ENCODE measurements around the gene LARGE1. TPM values are rescaled to one million over a fixed set of nuclear protein-coding genes. Genes with fewer than 3 reads are reported as not detected.
A peak's percentile ranks its signal among the peaks of the same experiment; 100 is the strongest.

LARGE1 gene
- total and polyA plus RNA-seq, 2 of the 13 experiments (the other 11 are each of a cell fraction or from before 2014, with no cell fraction given), result 8.4 to 11.0 TPM

- TF ChIP-seq ZNF724P (CRISPR knock-in tag; IDR thresholded peaks at IDR 0.05; ENCODE audit: borderline replicate concordance) (0 out of 2 replicates have a peak, but pooled peaks have one; percentile 66), ARID5B (CRISPR knock-in tag; IDR thresholded peaks at IDR 0.05) (peak; percentile 77), ZFP90 (CRISPR knock-in tag; IDR thresholded peaks at IDR 0.05; ENCODE audit: borderline replicate concordance) (no peak), MYNN (CRISPR knock-in tag; IDR thresholded peaks at IDR 0.05; ENCODE audit: low read depth) (no peak), ATF6 (CRISPR knock-in tag; conservative IDR thresholded peaks at IDR 0.05) (no peak), ELF4 (CRISPR knock-in tag; IDR thresholded peaks at IDR 0.05; ENCODE audit: borderline replicate concordance) (no peak), SP140L (CRISPR knock-in tag; IDR thresholded peaks at IDR 0.05; ENCODE audit: borderline replicate concordance) (no peak), ZNF577 (CRISPR knock-in tag; IDR thresholded peaks at IDR 0.05; ENCODE audit: borderline replicate concordance, low read depth) (no peak), MED1 (CRISPR knock-in tag; IDR thresholded peaks at IDR 0.05) (peak; percentile 91), SMARCC2 (IDR thresholded peaks at IDR 0.05) (no peak), ZNF205 (CRISPR knock-in tag; IDR thresholded peaks at IDR 0.05) (0 out of 2 replicates have a peak, but pooled peaks have one; percentile 22), CENPT (CRISPR knock-in tag; IDR thresholded peaks at IDR 0.05; ENCODE audit: low read depth) (no peak), IRX3 (CRISPR knock-in tag; IDR thresholded peaks at IDR 0.05; ENCODE audit: borderline replicate concordance, low read depth) (no peak), ATF4 (CRISPR knock-in tag; IDR thresholded peaks at IDR 0.05) (peak in 1 of 2 experiments; percentile 97; a peak in 2 of 4 replicates), ARNT2 (CRISPR knock-in tag; IDR thresholded peaks at IDR 0.05; ENCODE audit: low read depth) (no peak), MEF2D (CRISPR knock-in tag; IDR thresholded peaks at IDR 0.05) (0 out of 2 replicates have a peak, but pooled peaks have one; percentile 25), SAP130 (CRISPR knock-in tag; IDR thresholded peaks at IDR 0.05; ENCODE audit: low read depth) (peak; percentile 38), FOXO4 (CRISPR knock-in tag; conservative IDR thresholded peaks at IDR 0.05) (no peak), ZNF34 (CRISPR knock-in tag; IDR thresholded peaks at IDR 0.05; ENCODE audit: borderline replicate concordance) (no peak), IRF1 (CRISPR knock-in tag; IDR thresholded peaks at IDR 0.05; ENCODE audit: low read depth) (no peak), ISL2 (CRISPR knock-in tag; IDR thresholded peaks at IDR 0.05) (peak; percentile 73)
Measured at GRCh38 chr22:33510429-33510904, 409.8 kb downstream of the LARGE1 start (continued).
